ENCODE results near the gene ANKUB1. TPM values are rescaled to one million over a fixed set of nuclear protein-coding genes. Genes with fewer than 3 reads are reported as not detected.
"Not testable (repeated sequence)": the region's sequence is repeated elsewhere in the genome, so short reads cannot be mapped to it uniquely, and the experiment has no call there.

ANKUB1 gene
- total and polyA plus RNA-seq, 4 donors, result 0.19 TPM; not detected in 3

DNA sequence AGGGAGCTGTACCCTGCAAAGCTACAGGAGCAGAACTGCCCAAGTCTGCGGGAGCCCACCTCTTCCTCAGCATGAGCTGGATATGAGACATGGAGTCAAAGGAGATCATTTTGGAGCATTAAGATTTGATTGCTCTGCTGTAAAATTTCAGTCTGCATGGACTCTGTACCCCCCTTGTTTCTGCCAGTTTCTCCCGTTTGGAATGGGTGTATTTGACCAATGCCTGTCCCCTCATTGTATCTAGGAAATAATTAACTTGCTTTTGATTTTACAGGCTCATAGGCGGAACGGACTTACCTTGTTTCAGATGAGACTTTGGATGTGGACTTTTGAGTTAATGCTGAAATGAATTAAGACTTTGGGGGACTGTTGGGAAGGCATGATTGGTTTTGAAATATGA is 39.0 kb upstream of the ANKUB1 start:
- no peak overlapping the region for H3K27ac ChIP-seq (ENCODE audit: low read depth in 1 of 2, low read length in 2 of 2)
- H3K36me3 ChIP-seq (ENCODE audit: control insufficient read depth in 4 of 4, insufficient read depth in 3 of 4, low read depth in 1 of 4, low read length in 3 of 4), result peaks cover 0 to 2% (median 0%) of the 10 kb centered on the region in 4 donors
- no peak overlapping the region for H3K4me3 ChIP-seq (ENCODE audit: low read depth in 1 of 3, low read length in 3 of 3)
- H3K4me1 ChIP-seq (ENCODE audit: control insufficient read depth in 4 of 4, insufficient read depth in 4 of 4, low read length in 3 of 4), result peaks cover 0 to 4% (median 0%) of the 10 kb centered on the region in 4 donors
- H3K9me3 ChIP-seq (ENCODE audit: control insufficient read depth in 4 of 4, low read length in 3 of 4), result peaks cover 4 to 7% (median 5%) of the 10 kb centered on the region in 4 donors
- 47% methylated on average over 4 of the region's 4 CpGs for WGBS
- DNase-seq (ENCODE audit: low spot score), result no peak
- no peaks in the 10 kb centered on the region for H3K27me3 ChIP-seq (ENCODE audit: control insufficient read depth in 4 of 4, insufficient read depth in 4 of 4, low read length in 3 of 4)
- no peak overlapping the region for H3K9ac ChIP-seq (ENCODE audit: low read depth in 1 of 2, low read length in 2 of 2)
- TF ChIP-seq NR2F2 (IDR thresholded peaks at IDR 0.05) (no peak), GABPA (IDR thresholded peaks at IDR 0.05 in 1 of 2, conservative IDR thresholded peaks at IDR 0.05 in 1 of 2) (no peak), SP1 (IDR thresholded peaks at IDR 0.05) (peak; percentile 55), HNF4A (conservative IDR thresholded peaks at IDR 0.05) (peak; percentile 75 to 86), JUND (IDR thresholded peaks at IDR 0.05) (no peak), FOXA2 (IDR thresholded peaks at IDR 0.05) (no peak), RAD21 (IDR thresholded peaks at IDR 0.05) (peak in 1 of 2 donors; percentile 3), YY1 (IDR thresholded peaks at IDR 0.05) (no peak), HNF4G (IDR thresholded peaks at IDR 0.05) (peak; percentile 55)
- TF ChIP-seq, protein P1, sequence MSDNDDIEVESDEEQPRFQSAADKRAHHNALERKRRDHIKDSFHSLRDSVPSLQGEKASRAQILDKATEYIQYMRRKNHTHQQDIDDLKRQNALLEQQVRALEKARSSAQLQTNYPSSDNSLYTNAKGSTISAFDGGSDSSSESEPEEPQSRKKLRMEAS (IDR thresholded peaks at IDR 0.05), result no peak

DNA sequence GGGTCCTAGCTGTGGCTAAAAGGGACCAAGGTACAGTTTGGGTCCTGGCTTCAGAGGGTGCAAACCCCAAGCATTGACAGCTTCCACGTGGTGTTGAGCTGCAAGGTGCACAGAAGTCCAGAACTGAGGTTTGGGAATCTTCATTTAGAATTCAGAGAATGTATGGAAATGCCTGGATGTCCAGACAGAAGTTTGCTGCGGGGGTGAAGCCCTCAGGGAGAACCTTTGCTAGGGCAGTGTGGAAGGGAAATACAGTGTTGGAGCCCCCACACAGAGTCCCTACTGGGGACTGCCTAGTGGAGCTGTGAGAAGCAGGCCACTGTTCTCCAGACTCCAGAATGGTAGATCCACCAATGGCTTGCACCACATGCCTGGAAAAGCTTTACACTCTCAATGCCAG is 38.5 kb upstream of the ANKUB1 start:
- H3K4me1 ChIP-seq (ENCODE audit: control insufficient read depth in 4 of 4, insufficient read depth in 4 of 4, low read length in 3 of 4), result peaks cover 0 to 4% (median 0%) of the 10 kb centered on the region in 4 donors
- TF ChIP-seq, protein P2, sequence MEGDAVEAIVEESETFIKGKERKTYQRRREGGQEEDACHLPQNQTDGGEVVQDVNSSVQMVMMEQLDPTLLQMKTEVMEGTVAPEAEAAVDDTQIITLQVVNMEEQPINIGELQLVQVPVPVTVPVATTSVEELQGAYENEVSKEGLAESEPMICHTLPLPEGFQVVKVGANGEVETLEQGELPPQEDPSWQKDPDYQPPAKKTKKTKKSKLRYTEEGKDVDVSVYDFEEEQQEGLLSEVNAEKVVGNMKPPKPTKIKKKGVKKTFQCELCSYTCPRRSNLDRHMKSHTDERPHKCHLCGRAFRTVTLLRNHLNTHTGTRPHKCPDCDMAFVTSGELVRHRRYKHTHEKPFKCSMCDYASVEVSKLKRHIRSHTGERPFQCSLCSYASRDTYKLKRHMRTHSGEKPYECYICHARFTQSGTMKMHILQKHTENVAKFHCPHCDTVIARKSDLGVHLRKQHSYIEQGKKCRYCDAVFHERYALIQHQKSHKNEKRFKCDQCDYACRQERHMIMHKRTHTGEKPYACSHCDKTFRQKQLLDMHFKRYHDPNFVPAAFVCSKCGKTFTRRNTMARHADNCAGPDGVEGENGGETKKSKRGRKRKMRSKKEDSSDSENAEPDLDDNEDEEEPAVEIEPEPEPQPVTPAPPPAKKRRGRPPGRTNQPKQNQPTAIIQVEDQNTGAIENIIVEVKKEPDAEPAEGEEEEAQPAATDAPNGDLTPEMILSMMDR (IDR thresholded peaks at IDR 0.05; ENCODE audit: low read depth, low read length, missing input control), result no peak
- TF ChIP-seq GABPA (IDR thresholded peaks at IDR 0.05 in 1 of 2, conservative IDR thresholded peaks at IDR 0.05 in 1 of 2) (no peak), HNF4G (IDR thresholded peaks at IDR 0.05) (no peak), FOXA2 (IDR thresholded peaks at IDR 0.05) (no peak), JUND (IDR thresholded peaks at IDR 0.05) (no peak)
- TF ChIP-seq, protein P3, sequence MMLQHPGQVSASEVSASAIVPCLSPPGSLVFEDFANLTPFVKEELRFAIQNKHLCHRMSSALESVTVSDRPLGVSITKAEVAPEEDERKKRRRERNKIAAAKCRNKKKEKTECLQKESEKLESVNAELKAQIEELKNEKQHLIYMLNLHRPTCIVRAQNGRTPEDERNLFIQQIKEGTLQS (IDR thresholded peaks at IDR 0.05), result no peak
- no peak for DNase-seq (ENCODE audit: low spot score)
- H3K9ac ChIP-seq (ENCODE audit: low read depth in 1 of 2, low read length in 2 of 2), result no peak overlapping the region
- no peak overlapping the region for H3K4me3 ChIP-seq (ENCODE audit: low read depth in 1 of 3, low read length in 3 of 3)
- H3K36me3 ChIP-seq (ENCODE audit: control insufficient read depth in 4 of 4, insufficient read depth in 3 of 4, low read depth in 1 of 4, low read length in 3 of 4), result peaks cover 0 to 2% (median 0%) of the 10 kb centered on the region in 4 donors
- no peaks in the 10 kb centered on the region for H3K27me3 ChIP-seq (ENCODE audit: control insufficient read depth in 4 of 4, insufficient read depth in 4 of 4, low read length in 3 of 4)
- WGBS, result 93% methylated on average over 2 of the region's 2 CpGs
- H3K27ac ChIP-seq (ENCODE audit: low read depth in 1 of 2, low read length in 2 of 2), result no peak overlapping the region
- peaks cover 4 to 7% (median 5%) of the 10 kb centered on the region in 4 donors for H3K9me3 ChIP-seq (ENCODE audit: control insufficient read depth in 4 of 4, low read length in 3 of 4)

DNA sequence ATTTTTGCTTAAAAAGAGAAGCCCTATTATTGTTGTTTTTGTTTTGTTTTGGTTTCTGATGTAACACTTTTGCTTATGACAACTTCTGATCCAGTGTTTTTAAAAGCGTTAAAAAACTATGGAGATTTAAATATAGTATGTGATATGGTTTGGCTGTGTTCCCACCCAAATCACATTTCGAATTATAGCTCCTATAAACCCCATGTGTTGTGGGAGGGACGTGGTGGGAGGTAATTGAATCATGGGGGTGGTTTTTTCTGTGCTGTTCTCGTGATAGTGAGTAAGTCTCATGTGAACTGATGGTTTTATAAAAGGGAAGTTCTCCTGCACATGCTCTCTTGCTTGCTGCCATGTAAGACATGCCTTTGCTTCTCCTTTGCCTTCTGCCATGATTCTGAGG is 37.3 kb upstream of the ANKUB1 start:
- not testable (repeated sequence) for H3K27ac ChIP-seq (ENCODE audit: low read depth in 1 of 2, low read length in 2 of 2); H3K27me3 ChIP-seq (ENCODE audit: control insufficient read depth in 4 of 4, insufficient read depth in 4 of 4, low read length in 3 of 4); H3K36me3 ChIP-seq (ENCODE audit: control insufficient read depth in 4 of 4, insufficient read depth in 3 of 4, low read depth in 1 of 4, low read length in 3 of 4); H3K9ac ChIP-seq (ENCODE audit: low read depth in 1 of 2, low read length in 2 of 2); DNase-seq (ENCODE audit: low spot score); H3K9me3 ChIP-seq (ENCODE audit: control insufficient read depth in 4 of 4, low read length in 3 of 4); H3K4me3 ChIP-seq (ENCODE audit: low read depth in 1 of 3, low read length in 3 of 3); H3K4me1 ChIP-seq (ENCODE audit: control insufficient read depth in 4 of 4, insufficient read depth in 4 of 4, low read length in 3 of 4)
- 94% methylated on average over 4 of the region's 4 CpGs for WGBS

DNA sequence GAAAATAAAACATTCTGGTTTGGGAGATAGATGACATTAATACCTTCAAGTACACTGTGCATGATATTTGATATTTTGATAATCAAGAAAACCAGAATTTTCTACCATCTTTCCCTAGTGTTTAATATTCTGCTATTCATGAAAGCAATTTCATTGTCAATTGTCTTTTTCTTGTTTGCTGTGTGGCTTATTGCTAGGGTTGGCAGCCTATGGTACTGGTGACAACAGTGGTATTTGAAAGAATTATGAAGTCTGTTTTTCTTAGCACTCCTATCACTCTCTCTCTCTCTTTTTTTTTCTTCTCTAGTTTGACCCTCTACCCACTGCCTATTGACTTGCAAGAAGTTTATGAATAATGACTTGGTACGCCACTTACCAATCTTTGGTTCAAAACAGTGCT is 36.0 kb upstream of the ANKUB1 start:
- H3K27me3 ChIP-seq (ENCODE audit: control insufficient read depth in 4 of 4, insufficient read depth in 4 of 4, low read length in 3 of 4), result no peaks in the 10 kb centered on the region
- H3K27ac ChIP-seq (ENCODE audit: low read depth in 1 of 2, low read length in 2 of 2), result no peak overlapping the region
- no peak for TF ChIP-seq HNF4G (IDR thresholded peaks at IDR 0.05)
- TF ChIP-seq YY1 (IDR thresholded peaks at IDR 0.05), result no peak
- peaks cover 0 to 2% (median 0%) of the 10 kb centered on the region in 4 donors for H3K36me3 ChIP-seq (ENCODE audit: control insufficient read depth in 4 of 4, insufficient read depth in 3 of 4, low read depth in 1 of 4, low read length in 3 of 4)
- no peak overlapping the region for H3K4me3 ChIP-seq (ENCODE audit: low read depth in 1 of 3, low read length in 3 of 3)
- no peak for DNase-seq (ENCODE audit: low spot score)
- peaks cover 0 to 4% (median 0%) of the 10 kb centered on the region in 4 donors for H3K4me1 ChIP-seq (ENCODE audit: control insufficient read depth in 4 of 4, insufficient read depth in 4 of 4, low read length in 3 of 4)
- H3K9ac ChIP-seq (ENCODE audit: low read depth in 1 of 2, low read length in 2 of 2), result no peak overlapping the region
- WGBS, result 97% methylated on average over 1 of the region's 1 CpG
- H3K9me3 ChIP-seq (ENCODE audit: control insufficient read depth in 4 of 4, low read length in 3 of 4), result peaks cover 4 to 7% (median 5%) of the 10 kb centered on the region in 4 donors

Measured in liver (tissue), 9 donors.